ENCODE measurements around the gene SLC5A1.
"Not testable (repeated sequence)": the region's sequence is repeated elsewhere in the genome, so short reads cannot be mapped to it uniquely, and the experiment has no call there.

SLC5A1 gene

DNA sequence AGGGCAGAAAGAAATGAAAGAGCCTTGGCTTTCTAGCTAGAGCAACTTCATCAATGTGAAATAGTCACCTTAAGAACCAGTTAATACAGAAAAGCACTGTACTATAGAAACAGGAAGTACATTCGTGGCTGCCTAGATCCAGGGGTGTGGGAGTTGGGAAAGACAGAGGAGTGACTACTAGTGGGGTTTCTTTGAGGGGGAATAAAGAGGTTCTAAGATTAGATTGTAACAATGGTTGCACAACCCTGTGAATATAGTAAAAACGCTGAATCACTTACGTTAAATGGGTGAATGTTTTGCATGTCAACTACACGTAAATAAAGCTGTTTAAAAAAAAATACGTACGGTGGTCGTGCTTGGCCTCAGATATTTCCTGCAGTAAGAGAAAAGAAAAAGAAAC lies 107.6 kb downstream of the SLC5A1 start:
- not testable (repeated sequence) for DNase-seq

DNA sequence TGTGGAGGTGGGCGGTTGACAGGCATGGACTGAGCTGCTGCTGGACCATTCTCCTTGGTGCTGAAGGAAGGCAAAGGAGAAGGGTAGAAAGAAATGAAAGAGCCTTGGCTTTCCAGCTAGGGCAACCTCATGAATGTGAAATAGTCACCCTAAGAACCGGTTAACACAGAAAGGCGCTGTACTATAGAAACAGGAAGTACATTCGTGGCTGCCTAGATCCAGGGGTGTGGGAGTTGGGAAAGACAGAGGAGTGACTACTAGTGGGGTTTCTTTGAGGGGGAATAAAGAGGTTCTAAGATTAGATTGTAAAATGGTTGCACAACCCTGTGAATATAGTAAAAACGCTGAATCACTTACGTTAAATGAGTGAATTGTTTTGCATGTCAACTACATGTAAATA lies 108.6 kb downstream of the SLC5A1 start:
- not testable (repeated sequence) for DNase-seq

DNA sequence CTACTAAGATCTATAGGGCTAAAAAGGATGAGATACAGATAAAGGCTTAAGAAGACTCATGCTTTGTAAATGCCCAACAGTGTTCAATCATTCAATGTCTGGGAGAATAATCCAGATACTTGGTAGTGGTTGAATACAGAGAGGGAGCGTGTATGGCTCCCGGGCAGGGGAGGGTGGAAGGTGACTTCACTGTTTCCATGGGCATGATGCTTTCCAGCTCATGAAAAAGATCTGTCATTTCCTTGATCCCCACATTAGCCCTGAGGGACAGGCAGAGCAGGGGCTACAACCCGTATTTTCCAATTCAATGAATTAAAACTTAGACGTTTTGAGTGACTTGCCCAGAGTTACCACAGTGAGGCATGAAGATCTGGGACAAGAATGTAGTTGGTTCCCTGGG lies 111.7 kb downstream of the SLC5A1 start:
- not testable (repeated sequence) for DNase-seq

DNA sequence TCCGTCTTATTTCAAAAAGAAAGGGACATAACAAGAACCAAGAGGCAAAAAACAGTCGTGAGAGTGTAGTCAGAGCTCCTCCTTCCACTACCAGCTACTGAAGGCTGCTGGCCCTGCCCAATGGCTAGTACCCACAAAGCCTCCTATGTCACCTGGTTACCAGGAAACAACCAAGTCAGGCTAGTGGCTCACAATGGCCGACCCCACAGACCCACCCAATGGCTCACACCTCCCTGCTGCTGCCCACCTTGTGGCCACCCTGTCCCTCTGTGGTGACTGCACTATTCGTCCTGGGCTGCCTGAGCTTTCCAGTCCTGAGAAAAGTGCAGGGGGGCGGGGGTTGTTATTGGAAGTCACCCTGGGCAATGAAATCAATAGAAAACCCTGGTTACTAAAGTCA lies 114.6 kb downstream of the SLC5A1 start:
- DNase-seq: not testable (repeated sequence)

DNA sequence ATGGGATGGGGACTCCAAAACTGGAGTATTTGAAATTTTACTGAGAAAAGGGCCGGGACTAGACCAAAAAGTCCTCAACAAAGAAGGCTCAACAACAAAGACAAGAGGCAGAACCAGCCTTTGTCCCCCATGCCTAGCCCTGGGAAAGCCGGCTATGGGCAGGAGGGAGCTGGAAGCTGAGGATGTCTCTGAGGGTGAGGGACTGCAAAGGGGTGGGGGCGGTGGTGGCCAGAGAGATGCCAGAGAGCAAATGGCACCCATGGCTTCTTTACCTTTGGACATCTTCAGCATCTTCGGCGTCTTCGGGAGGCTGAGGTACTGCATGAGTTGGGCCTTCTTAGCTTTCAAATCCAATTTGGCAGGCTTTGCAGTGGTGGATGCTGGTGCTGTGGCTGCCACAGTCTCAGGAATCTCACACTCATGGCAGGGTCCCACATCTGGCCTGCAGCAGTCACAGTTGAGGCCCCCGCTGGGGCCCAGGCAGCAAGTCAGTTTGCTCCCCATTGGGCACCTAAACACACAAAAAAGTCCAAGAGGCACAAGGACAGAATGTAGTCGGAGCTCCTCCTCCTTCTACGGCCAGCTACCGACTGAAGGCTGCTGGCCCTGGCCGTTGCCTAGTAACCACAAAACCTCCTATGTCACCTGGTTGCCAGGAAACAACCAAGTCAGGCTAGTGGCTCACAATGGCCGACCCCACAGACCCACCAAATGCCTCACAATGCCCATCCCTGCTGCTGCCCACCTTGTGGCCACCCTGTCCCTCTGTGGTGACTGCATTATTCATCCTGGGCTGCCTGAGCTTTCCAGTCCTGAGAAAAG lies 115.9 kb downstream of the SLC5A1 start, which contains the start of gene C22orf42:
Gene C22orf42 (minus strand): TSS at position 592 of the 822 bp plus-strand sequence. CDS start 88 bp downstream, at position 504.
- DNase-seq: no peak

DNA sequence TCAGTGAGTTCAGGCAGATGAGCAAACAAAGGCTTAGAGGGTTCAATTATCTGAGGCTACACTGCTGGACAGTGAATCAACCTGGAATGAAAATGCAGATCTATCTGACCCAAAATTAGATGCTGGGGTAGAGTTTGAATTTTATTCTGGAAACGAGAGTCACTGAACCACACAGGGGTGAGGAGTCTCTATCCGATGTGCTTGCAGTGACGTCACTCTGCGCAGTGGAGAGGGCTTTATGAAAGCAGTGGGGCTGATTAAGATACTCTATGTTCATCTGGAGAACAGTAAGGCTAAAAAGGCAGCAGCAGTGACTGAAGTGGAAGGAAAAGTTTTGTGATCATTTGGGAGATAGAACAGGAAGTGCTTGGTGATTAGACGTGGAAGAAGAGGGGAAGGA lies 117.3 kb downstream of the SLC5A1 start:
- DNase-seq: not testable (repeated sequence)

Measured in NCI-H2029 (cell line).